GM10847 (cell line): ENCODE results near the gene SPEN.

Experiments used
- POLR2A ChIP-seq: IDR thresholded peaks from 2 replicates; pipeline ENCODE4 v1.6.1; 2011; ENCODE audit not compliant: insufficient read length; ENCODE audit errors: extremely low read depth

SPEN gene

DNA sequence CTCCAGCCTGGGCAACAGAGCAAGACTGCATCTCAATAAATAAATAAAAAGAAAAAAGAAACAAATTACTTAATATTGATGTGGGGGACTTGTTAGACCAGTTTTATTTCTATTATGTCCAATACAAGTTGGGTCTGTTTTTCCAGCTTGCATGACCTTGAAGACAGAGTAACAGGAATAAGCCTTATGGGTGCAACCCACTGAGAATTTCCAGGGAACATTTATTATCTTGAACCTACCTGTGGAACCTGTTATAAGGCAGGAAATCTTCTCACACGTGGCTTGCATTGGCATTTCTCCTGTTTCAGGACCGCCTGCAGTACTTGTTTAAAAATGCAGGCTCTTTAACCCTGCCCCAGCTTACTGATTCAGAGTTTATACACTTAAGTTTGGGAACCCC is 64.4 kb downstream of the SPEN start:
- no peak for TF ChIP-seq POLR2A

- TF ChIP-seq POLR2A, result no peak
These were observed 68.5 kb downstream of the SPEN start for GRCh38 chr1:15915991-15916390.

- no peak for TF ChIP-seq POLR2A
These were observed 68.9 kb downstream of the SPEN start for GRCh38 chr1:15916417-15916816.

DNA sequence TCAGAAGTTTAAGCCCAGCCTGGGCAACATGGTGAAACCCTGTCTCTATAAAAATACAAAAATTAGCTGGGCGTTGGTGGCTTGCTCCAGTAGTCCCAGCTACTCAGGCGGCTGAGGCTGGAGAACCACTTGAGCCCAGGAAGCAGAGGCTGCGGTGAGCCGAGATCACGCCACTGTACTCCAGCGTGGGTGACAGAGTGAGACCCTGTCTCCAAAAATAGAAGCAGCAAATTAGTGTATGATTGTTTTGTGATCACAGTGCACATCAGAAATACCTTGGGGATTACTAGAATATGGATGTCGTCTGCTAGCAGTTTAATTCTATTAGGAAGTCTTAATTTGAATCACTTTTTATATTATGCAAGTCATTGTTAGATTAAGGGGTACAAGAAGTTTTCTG is 69.4 kb downstream of the SPEN start:
- no peak for TF ChIP-seq POLR2A

DNA sequence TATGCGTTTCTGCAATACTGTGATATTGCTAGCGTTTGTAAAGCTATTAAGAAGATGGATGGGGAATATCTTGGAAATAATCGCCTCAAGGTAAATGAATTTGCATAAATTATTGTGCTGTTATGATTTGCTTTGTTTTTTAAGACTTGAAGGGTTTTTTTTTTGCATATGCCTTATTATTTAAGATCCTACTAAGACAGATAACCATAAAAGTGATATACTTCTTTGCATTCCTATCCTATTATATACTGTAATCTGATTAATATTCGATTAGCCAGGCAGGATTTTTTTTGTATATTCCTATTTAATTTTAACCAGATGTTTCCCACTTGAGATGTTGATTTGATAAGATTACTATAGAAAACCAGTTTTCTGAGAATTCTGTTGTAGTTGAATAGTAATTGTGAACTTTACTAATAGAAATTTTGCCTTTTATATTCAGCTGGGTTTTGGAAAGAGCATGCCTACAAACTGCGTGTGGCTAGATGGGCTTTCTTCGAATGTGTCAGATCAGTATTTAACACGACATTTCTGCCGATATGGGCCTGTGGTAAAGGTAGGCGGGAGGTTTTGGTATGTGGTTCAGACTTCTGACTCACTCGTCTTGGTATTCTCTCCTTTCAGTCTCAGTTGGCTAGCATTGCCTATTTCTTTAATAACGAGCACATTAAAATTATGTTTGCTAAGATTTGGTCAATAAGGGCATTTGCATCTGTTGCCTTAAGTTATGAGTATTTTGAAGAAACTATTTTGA is 71.6 kb downstream of the SPEN start:
- no peak for TF ChIP-seq POLR2A

- TF ChIP-seq POLR2A, result no peak
These were observed 75.7 kb downstream of the SPEN start for GRCh38 chr1:15923241-15923640.

DNA sequence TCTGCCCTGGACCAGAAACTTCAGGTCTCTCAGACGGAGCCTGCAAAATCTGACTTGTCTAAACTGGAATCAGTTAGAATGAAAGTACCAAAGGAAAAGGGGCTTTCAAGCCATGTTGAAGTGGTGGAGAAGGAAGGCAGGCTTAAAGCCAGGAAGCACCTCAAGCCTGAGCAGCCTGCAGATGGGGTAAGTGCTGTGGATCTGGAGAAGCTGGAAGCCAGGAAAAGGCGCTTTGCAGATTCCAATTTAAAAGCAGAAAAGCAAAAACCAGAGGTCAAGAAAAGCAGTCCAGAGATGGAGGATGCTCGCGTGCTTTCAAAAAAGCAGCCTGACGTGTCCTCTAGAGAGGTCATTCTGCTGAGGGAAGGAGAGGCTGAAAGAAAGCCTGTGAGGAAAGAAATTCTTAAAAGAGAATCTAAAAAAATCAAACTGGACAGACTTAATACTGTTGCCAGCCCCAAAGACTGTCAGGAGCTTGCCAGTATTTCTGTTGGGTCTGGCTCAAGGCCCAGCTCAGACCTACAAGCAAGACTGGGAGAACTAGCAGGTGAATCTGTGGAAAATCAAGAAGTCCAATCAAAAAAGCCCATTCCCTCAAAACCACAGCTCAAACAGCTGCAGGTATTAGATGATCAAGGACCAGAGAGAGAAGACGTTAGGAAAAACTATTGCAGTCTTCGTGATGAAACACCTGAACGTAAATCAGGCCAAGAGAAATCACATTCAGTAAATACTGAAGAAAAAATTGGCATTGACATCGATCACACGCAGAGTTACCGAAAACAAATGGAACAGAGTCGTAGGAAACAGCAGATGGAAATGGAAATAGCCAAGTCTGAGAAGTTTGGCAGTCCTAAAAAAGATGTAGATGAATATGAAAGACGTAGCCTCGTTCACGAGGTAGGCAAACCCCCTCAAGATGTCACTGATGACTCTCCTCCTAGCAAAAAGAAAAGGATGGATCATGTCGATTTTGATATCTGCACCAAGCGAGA is 81.8 kb downstream of the SPEN start:
- no peak for TF ChIP-seq POLR2A

DNA sequence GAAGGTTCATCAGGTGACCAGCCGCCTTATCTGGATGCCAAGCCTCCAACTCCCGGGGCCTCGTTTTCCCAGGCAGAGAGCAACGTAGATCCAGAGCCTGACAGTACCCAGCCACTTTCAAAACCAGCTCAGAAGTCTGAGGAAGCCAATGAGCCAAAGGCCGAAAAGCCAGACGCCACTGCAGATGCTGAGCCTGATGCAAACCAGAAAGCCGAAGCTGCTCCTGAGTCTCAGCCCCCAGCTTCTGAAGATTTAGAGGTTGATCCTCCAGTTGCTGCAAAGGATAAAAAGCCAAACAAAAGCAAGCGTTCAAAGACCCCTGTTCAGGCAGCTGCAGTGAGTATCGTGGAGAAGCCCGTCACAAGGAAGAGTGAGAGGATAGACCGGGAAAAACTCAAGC is 83.9 kb downstream of the SPEN start:
- no peak for TF ChIP-seq POLR2A

- TF ChIP-seq POLR2A, result no peak
These were observed 84.4 kb downstream of the SPEN start for GRCh38 chr1:15931884-15932283.

DNA sequence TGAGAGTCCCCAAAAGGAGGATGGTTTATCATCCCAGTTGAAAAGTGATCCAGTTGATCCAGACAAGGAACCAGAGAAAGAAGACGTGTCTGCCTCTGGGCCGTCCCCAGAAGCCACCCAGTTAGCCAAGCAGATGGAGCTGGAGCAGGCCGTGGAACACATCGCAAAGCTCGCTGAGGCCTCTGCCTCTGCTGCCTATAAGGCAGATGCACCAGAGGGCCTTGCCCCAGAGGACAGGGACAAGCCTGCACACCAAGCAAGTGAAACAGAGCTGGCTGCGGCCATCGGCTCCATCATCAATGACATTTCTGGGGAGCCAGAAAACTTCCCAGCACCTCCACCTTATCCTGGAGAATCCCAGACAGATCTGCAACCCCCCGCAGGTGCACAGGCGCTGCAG is 85.1 kb downstream of the SPEN start:
- TF ChIP-seq POLR2A, result no peak

DNA sequence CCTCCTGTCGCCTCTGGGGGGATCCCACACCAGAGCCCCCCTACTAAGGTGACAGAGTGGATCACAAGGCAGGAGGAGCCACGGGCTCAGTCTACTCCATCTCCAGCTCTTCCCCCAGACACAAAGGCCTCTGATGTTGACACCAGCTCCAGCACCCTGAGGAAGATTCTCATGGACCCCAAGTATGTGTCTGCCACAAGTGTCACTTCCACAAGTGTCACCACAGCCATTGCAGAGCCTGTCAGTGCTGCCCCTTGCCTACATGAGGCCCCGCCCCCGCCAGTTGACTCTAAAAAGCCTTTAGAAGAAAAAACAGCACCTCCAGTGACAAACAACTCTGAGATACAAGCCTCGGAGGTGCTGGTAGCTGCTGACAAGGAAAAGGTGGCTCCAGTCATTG is 86.2 kb downstream of the SPEN start:
- no peak for TF ChIP-seq POLR2A

GRCh38 chr1:15934211-15935055 is 86.9 kb downstream of the SPEN start:
- no peak for TF ChIP-seq POLR2A

- no peak for TF ChIP-seq POLR2A
These were observed 87.8 kb downstream of the SPEN start for GRCh38 chr1:15935056-15935950.

DNA sequence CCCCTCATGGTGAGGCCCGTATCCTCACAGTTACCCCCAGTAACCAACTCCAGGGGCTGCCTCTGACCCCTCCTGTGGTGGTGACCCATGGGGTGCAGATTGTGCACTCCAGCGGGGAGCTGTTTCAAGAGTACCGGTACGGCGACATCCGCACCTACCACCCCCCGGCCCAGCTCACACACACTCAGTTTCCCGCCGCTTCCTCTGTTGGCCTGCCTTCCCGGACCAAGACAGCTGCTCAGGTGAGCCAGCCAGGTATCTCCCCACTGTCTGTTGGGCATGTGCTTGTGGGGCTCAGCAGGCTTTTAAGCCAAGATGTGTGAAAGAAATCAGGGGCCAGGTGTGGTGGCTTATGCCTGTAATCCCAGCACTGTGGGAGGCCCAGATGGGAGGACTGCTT is 88.5 kb downstream of the SPEN start:
- no peak for TF ChIP-seq POLR2A
